Measurements from ENCODE around the gene MDN1.
"Not testable (repeated sequence)": the region's sequence is repeated elsewhere in the genome, so short reads cannot be mapped to it uniquely, and the experiment has no call there.

The MDN1 gene

GRCh38 chr6:89643406-89643805 is 176.2 kb downstream of the MDN1 start:
- DNase-seq: no peak

GRCh38 chr6:89642956-89643355 is 176.6 kb downstream of the MDN1 start:
- DNase-seq: no peak

GRCh38 chr6:89641581-89641980 is 178.0 kb downstream of the MDN1 start:
- not testable (repeated sequence) for DNase-seq

- no peak for DNase-seq
Measured at GRCh38 chr6:89640804-89641203, 178.8 kb downstream of the MDN1 start.

- peak; percentile 98 for DNase-seq
Measured at GRCh38 chr6:89638320-89639195, 181.0 kb downstream of the MDN1 start, which contains the start of gene LYRM2. LYRM2 (minus strand) TSS chr6:89638747; CDS start chr6:89638716, 31 bp downstream.

- DNase-seq: no peak
Measured at GRCh38 chr6:89637960-89638319, 181.7 kb downstream of the MDN1 start.

- DNase-seq: not testable (repeated sequence)
Measured at GRCh38 chr6:89636412-89636811, 183.2 kb downstream of the MDN1 start.

- no peak for DNase-seq
Measured at GRCh38 chr6:89630488-89630887, 189.1 kb downstream of the MDN1 start.

GRCh38 chr6:89623749-89624148 is 195.8 kb downstream of the MDN1 start:
- no peak for DNase-seq

- no peak for DNase-seq
Measured at GRCh38 chr6:89619567-89619966, 200.0 kb downstream of the MDN1 start.

GRCh38 chr6:89618026-89618425 is 201.6 kb downstream of the MDN1 start:
- no peak for DNase-seq

- no peak for DNase-seq
Measured at GRCh38 chr6:89616531-89616930, 203.1 kb downstream of the MDN1 start.

- DNase-seq: no peak
Measured at GRCh38 chr6:89615882-89616281, 203.7 kb downstream of the MDN1 start.

GRCh38 chr6:89613790-89614189 is 205.8 kb downstream of the MDN1 start:
- DNase-seq: no peak

GRCh38 chr6:89612121-89612520 is 207.5 kb downstream of the MDN1 start:
- no peak for DNase-seq

- no peak for DNase-seq
Measured at GRCh38 chr6:89611666-89612065, 207.9 kb downstream of the MDN1 start.

- peak; percentile 56 for DNase-seq
Measured at GRCh38 chr6:89610149-89610642, 209.4 kb downstream of the MDN1 start.

- DNase-seq: no peak
Measured at GRCh38 chr6:89605861-89606260, 213.7 kb downstream of the MDN1 start.

GRCh38 chr6:89604653-89605052 is 214.9 kb downstream of the MDN1 start:
- DNase-seq: no peak

GRCh38 chr6:89602166-89602565 is 217.4 kb downstream of the MDN1 start:
- no peak for DNase-seq

GRCh38 chr6:89599727-89600126 is 219.9 kb downstream of the MDN1 start:
- no peak for DNase-seq

- DNase-seq: peak; percentile 28
Measured at GRCh38 chr6:89597988-89598387, 221.6 kb downstream of the MDN1 start.

GRCh38 chr6:89597372-89597771 is 222.2 kb downstream of the MDN1 start:
- DNase-seq: no peak

- DNase-seq: no peak
Measured at GRCh38 chr6:89596484-89596883, 223.1 kb downstream of the MDN1 start.

GRCh38 chr6:89596056-89596455 is 223.5 kb downstream of the MDN1 start:
- DNase-seq: no peak
